Vagina (tissue), 2 donors: ENCODE results near the gene WNT9B.

Experiments used
- POLR2A ChIP-seq, 2 donors: fragments of 450-650 bp; IDR thresholded peaks; one replicate each; pipeline ENCODE4 v1.6.1; 2017; ENCODE audit warnings: antibody characterized with exemption in 2 of 2, mild to moderate bottlenecking in 2 of 2, moderate library complexity in 2 of 2
- POLR2AphosphoS5 ChIP-seq, 2 donors: sonication (generic); formaldehyde crosslinking; IDR thresholded peaks; one replicate each; pipeline ENCODE4 v1.9.0; 2017; ENCODE audit warnings: antibody characterized with exemption in 2 of 2, mild to moderate bottlenecking in 2 of 2, low read depth in 1 of 2; ENCODE audit not compliant: insufficient read depth in 1 of 2
- TF ChIP-seq, protein P1 (sequence below), 3 experiments: fragments of 450-650 bp in 2 of 3; fragments of 200-600 bp in 1 of 3; sonication (generic) in 1 of 3; IDR thresholded peaks; one replicate each; pipeline ENCODE4 v1.5.1; 2017 to 2019; ENCODE audit warnings: antibody characterized with exemption in 3 of 3, mild to moderate bottlenecking in 2 of 3, moderate library complexity in 2 of 3

- TF ChIP-seq, protein P1, sequence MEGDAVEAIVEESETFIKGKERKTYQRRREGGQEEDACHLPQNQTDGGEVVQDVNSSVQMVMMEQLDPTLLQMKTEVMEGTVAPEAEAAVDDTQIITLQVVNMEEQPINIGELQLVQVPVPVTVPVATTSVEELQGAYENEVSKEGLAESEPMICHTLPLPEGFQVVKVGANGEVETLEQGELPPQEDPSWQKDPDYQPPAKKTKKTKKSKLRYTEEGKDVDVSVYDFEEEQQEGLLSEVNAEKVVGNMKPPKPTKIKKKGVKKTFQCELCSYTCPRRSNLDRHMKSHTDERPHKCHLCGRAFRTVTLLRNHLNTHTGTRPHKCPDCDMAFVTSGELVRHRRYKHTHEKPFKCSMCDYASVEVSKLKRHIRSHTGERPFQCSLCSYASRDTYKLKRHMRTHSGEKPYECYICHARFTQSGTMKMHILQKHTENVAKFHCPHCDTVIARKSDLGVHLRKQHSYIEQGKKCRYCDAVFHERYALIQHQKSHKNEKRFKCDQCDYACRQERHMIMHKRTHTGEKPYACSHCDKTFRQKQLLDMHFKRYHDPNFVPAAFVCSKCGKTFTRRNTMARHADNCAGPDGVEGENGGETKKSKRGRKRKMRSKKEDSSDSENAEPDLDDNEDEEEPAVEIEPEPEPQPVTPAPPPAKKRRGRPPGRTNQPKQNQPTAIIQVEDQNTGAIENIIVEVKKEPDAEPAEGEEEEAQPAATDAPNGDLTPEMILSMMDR (IDR thresholded peaks at IDR 0.05): no peak
- TF ChIP-seq POLR2A (IDR thresholded peaks at IDR 0.05): no peak
- no peak for TF ChIP-seq POLR2AphosphoS5 (IDR thresholded peaks at IDR 0.05; ENCODE audit: insufficient read depth in 1 of 2, low read depth in 1 of 2)
Observed at GRCh38 chr17:46892192-46892703, 40.9 kb downstream of the WNT9B start.
